Prostate gland (tissue), 2 donors: ENCODE measurements around the gene TF.
A peak's percentile ranks its signal among the peaks of the same experiment; 100 is the strongest.

Experiments used
- CTCF ChIP-seq, 4 experiments: fragments of 200-600 bp in 2 of 4; fragments of 450-650 bp in 2 of 4; sonication (generic) in 2 of 4; IDR thresholded peaks; 1 replicate in 3 of 4; 2 replicates in 1 of 4; pipeline ENCODE4 v1.5.1; 2016 to 2019; ENCODE audit warnings: antibody characterized with exemption in 4 of 4, mild to moderate bottlenecking in 2 of 4, moderate library complexity in 2 of 4
- POLR2A ChIP-seq: fragments of 450-650 bp; IDR thresholded peaks from one replicate; pipeline ENCODE4 v1.6.1; 2016; ENCODE audit warnings: antibody characterized with exemption, mild to moderate bottlenecking
- POLR2AphosphoS5 ChIP-seq: sonication (generic); formaldehyde crosslinking; IDR thresholded peaks from one replicate; pipeline ENCODE4 v1.6.1; 2017; ENCODE audit warnings: antibody characterized with exemption

- TF ChIP-seq CTCF (IDR thresholded peaks at IDR 0.05) = no peak
- TF ChIP-seq POLR2A = no peak
- peak; percentile 41 for TF ChIP-seq POLR2AphosphoS5
These were observed 73.9 kb downstream of the TF start for GRCh38 chr3:133820129-133820528.
